Keratinocyte (primary cell): ENCODE data around the gene WDR45B. TPM values are rescaled to one million over a fixed set of nuclear protein-coding genes. Genes with fewer than 3 reads are reported as not detected.

Experiments used
- DNase-seq: peaks from one replicate; pipeline ENCODE4 v3.0.0-alpha.2; 2011; ENCODE audit warnings: low read depth, missing footprints, low spot score
- FAIRE-seq: peaks from 2 replicates; lab custom pipeline; 2011; peaks lifted over from hg19 to GRCh38; lab: Jason Lieb, UNC
- H2AFZ ChIP-seq: 2 replicates; pipeline ENCODE4 v1.6.0; 2012; ENCODE audit warnings: low read length, control low read depth, inconsistent platforms; ENCODE audit not compliant: control insufficient read depth
- H3K27ac ChIP-seq: 2 replicates; pipeline ENCODE4 v1.5.1; 2011; ENCODE audit warnings: low read length; ENCODE audit not compliant: control insufficient read depth, insufficient read depth
- H3K27me3 ChIP-seq: 3 replicates; pipeline ENCODE4 v1.6.0; 2011; ENCODE audit warnings: low read length; ENCODE audit not compliant: control insufficient read depth, insufficient read depth; ENCODE audit errors: extremely low read depth
- H3K36me3 ChIP-seq, 2 experiments: 2 replicates in 1 of 2; 3 replicates in 1 of 2; pipeline ENCODE4 v1.5.1; 2011; ENCODE audit warnings: low read length in 2 of 2, mild to moderate bottlenecking in 1 of 2; ENCODE audit not compliant: control insufficient read depth in 2 of 2, insufficient read depth in 2 of 2; ENCODE audit errors: extremely low read depth in 1 of 2
- H3K4me1 ChIP-seq: 3 replicates; pipeline ENCODE4 v1.5.1; 2011; ENCODE audit warnings: low read length; ENCODE audit not compliant: control insufficient read depth, insufficient read depth; ENCODE audit errors: extremely low read depth
- H3K4me2 ChIP-seq: 3 replicates; pipeline ENCODE4 v1.6.0; 2011; ENCODE audit warnings: low read depth, low read length; ENCODE audit not compliant: control insufficient read depth, insufficient read depth; ENCODE audit errors: extremely low read depth
- H3K4me3 ChIP-seq, 3 experiments: fragments of 200-600 bp in 1 of 3; sonication (generic) in 1 of 3; 2 replicates in 2 of 3; 3 replicates in 1 of 3; pipeline ENCODE4 v1.5.1; 2011 to 2016; ENCODE audit warnings: low read length in 3 of 3, mild to moderate bottlenecking in 3 of 3, control low read depth in 2 of 3, inconsistent platforms in 1 of 3, low read depth in 1 of 3, mixed read lengths in 1 of 3, mixed run types in 1 of 3, moderate library complexity in 1 of 3; ENCODE audit not compliant: control insufficient read depth in 2 of 3, insufficient read depth in 2 of 3; ENCODE audit errors: extremely low read depth in 1 of 3
- H3K79me2 ChIP-seq: 2 replicates; pipeline ENCODE4 v1.6.0; 2012; ENCODE audit warnings: low read length; ENCODE audit not compliant: control insufficient read depth, insufficient read depth
- H3K9ac ChIP-seq: 3 replicates; pipeline ENCODE4 v1.6.0; 2011; ENCODE audit warnings: low read length; ENCODE audit not compliant: control insufficient read depth, insufficient read depth; ENCODE audit errors: extremely low read depth
- H3K9me1 ChIP-seq: 3 replicates; pipeline ENCODE4 v1.6.0; 2011; ENCODE audit warnings: low read length; ENCODE audit not compliant: control insufficient read depth, insufficient read depth; ENCODE audit errors: extremely low read depth
- H3K9me3 ChIP-seq: 2 replicates; pipeline ENCODE4 v1.5.1; 2012; ENCODE audit warnings: low read depth, low read length; ENCODE audit not compliant: control insufficient read depth
- H4K20me1 ChIP-seq: 3 replicates; pipeline ENCODE4 v1.6.0; 2011; ENCODE audit warnings: low read length; ENCODE audit not compliant: control insufficient read depth, insufficient read depth; ENCODE audit errors: extremely low read depth
- CTCF ChIP-seq, 3 experiments: IDR thresholded peaks in 1 of 3; conservative IDR thresholded peaks in 1 of 3; optimal IDR thresholded peaks in 1 of 3; 2 replicates in 2 of 3; 3 replicates in 1 of 3; pipeline versions ENCODE3 to v1.5.1; 2011; ENCODE audit warnings: low read length in 3 of 3, mild to moderate bottlenecking in 3 of 3, moderate library complexity in 2 of 3, control low read depth in 1 of 3, inconsistent platforms in 1 of 3; ENCODE audit not compliant: insufficient read depth in 2 of 3; ENCODE audit errors: extremely low read depth in 1 of 3
- EZH2 ChIP-seq: IDR thresholded peaks from one replicate; pipeline ENCODE4 v1.6.1; 2012; ENCODE audit warnings: inconsistent platforms, mild to moderate bottlenecking, low read length, moderate library complexity
- dilution Hi-C: fragments of 300-500 bp; cut with MboI; formaldehyde crosslinking; loops from one replicate; pipeline ENCODE4 v1.7.0; 2020; ENCODE audit warnings: low sequenced_read_pairs; ENCODE audit not compliant: extremely low pct_ligation_motif_present
- polyA plus RNA-seq, 5 experiments: library from polyadenylated mRNA; depleted of rRNA in 3 of 5; stranded (reverse) in 3 of 5; stranded (forward) in 1 of 5; unstranded in 1 of 5; fragments of >200 nt; gene quantifications; 1 replicate in 1 of 5; 2 replicates in 3 of 5; 3 replicates in 1 of 5; pipeline versions ENCODE4 v1.2.1 to v1.2.3, GENCODE V29; 2011 to 2012; ENCODE audit warnings: missing spikeins in 2 of 5, low read depth in 1 of 5, low replicate concordance in 1 of 5

Gene WDR45B
- polyA plus RNA-seq, 1 donor (not counting 4 experiments of a cell fraction or from before 2014, with no cell fraction given): 77.2 TPM

GRCh38 chr17:82640036-82640435 is 8.2 kb downstream of the WDR45B start:
- Histone ChIP-seq H3K79me2 (peaks cover 95% of the 10 kb centered on the region), H3K27me3 (no peaks in the 10 kb centered on the region), H4K20me1 (peaks cover 11% of the 10 kb centered on the region), H3K36me3 (peaks cover 22 to 42% of the 10 kb centered on the region in 2 experiments), H3K9me3 (peaks cover 2% of the 10 kb centered on the region), H2AFZ (no peak overlapping the region), H3K9me1 (no peaks in the 10 kb centered on the region), H3K9ac (no peak overlapping the region), H3K4me3 (no peak overlapping the region), H3K27ac (no peak overlapping the region), H3K4me2 (no peak overlapping the region), H3K4me1 (peaks cover 3% of the 10 kb centered on the region)
- no peak for DNase-seq
- dilution Hi-C loops: no loop called here
- TF ChIP-seq EZH2 (no peak), CTCF (optimal IDR thresholded peaks at IDR 0.05 in 1 of 3, IDR thresholded peaks at IDR 0.05 in 1 of 3, conservative IDR thresholded peaks at IDR 0.05 in 1 of 3; ENCODE audit: extremely low read depth in 1 of 3, insufficient read depth in 2 of 3, low read length in 3 of 3) (no peak)
- FAIRE-seq: no peak

GRCh38 chr17:82639628-82640027 is 8.6 kb downstream of the WDR45B start:
- Histone ChIP-seq H3K27me3 (no peaks in the 10 kb centered on the region), H3K27ac (no peak overlapping the region), H3K9me3 (peaks cover 2% of the 10 kb centered on the region), H3K4me3 (no peak overlapping the region), H2AFZ (no peak overlapping the region), H3K4me2 (no peak overlapping the region), H4K20me1 (peaks cover 11% of the 10 kb centered on the region), H3K36me3 (peaks cover 22 to 41% of the 10 kb centered on the region in 2 experiments), H3K9ac (no peak overlapping the region), H3K9me1 (no peaks in the 10 kb centered on the region), H3K4me1 (peaks cover 3% of the 10 kb centered on the region), H3K79me2 (peaks cover 94% of the 10 kb centered on the region)
- dilution Hi-C loops: no loop called here
- DNase-seq (no peak), FAIRE-seq (no peak)
- TF ChIP-seq EZH2 (no peak), CTCF (optimal IDR thresholded peaks at IDR 0.05 in 1 of 3, IDR thresholded peaks at IDR 0.05 in 1 of 3, conservative IDR thresholded peaks at IDR 0.05 in 1 of 3; ENCODE audit: extremely low read depth in 1 of 3, insufficient read depth in 2 of 3, low read length in 3 of 3) (no peak)
